ENCODE results near the gene SPAG9.

- no peak for TF ChIP-seq CTCF (IDR thresholded peaks at IDR 0.05 in 8 of 11, conservative IDR thresholded peaks at IDR 0.05 in 3 of 11)
- no peak for TF ChIP-seq POLR2AphosphoS5 (IDR thresholded peaks at IDR 0.05)
Measured at GRCh38 chr17:51142597-51142996, 21.9 kb upstream of the SPAG9 start.
